ENCODE results near the gene AHI1. TPM values are rescaled to one million over a fixed set of nuclear protein-coding genes. Genes with fewer than 3 reads are reported as not detected.

AHI1 gene
- total RNA-seq, 1 donor from 2014 or later: 9.3 TPM

- Histone ChIP-seq H3K9me3 (replicated peaks) (peaks cover 55% of the 10 kb centered on the region), H3K36me3 (peaks cover 95% of the 10 kb centered on the region), H3K4me1 (no peaks in the 10 kb centered on the region), H3K27ac (replicated peaks) (no peak overlapping the region), H3K27me3 (ENCODE audit: low read depth) (no peaks in the 10 kb centered on the region), H3K4me3 (no peak overlapping the region)
- intact Hi-C loops (cut with micrococcal nuclease): no loop called here
- DNase-seq: no peak
- no peak for TF ChIP-seq CTCF (IDR thresholded peaks at IDR 0.05; ENCODE audit: borderline replicate concordance)
These were observed 15.7 kb downstream of the AHI1 start for GRCh38 chr6:135481783-135482369.

DNA sequence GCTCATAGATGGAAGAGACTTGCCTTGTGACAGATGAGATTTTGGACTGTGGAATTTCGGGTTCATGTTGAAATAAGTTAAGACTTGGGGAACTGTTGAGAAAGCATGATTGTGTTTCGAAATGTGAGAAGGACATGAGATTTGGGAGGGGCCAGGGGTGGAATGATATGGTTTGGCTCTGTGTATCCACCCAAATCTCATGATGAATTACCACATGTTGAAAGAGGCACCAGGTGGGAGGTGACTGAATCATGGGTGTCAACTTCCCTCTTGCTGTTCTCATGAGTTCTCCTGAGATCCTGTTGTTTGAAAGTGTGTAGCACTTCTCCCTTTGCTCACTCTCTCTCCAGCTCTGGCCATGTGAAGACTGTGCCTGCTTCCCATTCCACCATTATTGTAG lies 17.9 kb downstream of the AHI1 start:
- Histone ChIP-seq H3K36me3 (peaks cover 78% of the 10 kb centered on the region), H3K27ac (replicated peaks) (no peak overlapping the region), H3K27me3 (ENCODE audit: low read depth) (no peaks in the 10 kb centered on the region), H3K9me3 (replicated peaks) (peaks cover 53% of the 10 kb centered on the region), H3K4me1 (no peaks in the 10 kb centered on the region), H3K4me3 (no peak overlapping the region)
- TF ChIP-seq CTCF (IDR thresholded peaks at IDR 0.05; ENCODE audit: borderline replicate concordance): no peak
- intact Hi-C loops (cut with micrococcal nuclease): no loop called here
- no peak for DNase-seq

DNA sequence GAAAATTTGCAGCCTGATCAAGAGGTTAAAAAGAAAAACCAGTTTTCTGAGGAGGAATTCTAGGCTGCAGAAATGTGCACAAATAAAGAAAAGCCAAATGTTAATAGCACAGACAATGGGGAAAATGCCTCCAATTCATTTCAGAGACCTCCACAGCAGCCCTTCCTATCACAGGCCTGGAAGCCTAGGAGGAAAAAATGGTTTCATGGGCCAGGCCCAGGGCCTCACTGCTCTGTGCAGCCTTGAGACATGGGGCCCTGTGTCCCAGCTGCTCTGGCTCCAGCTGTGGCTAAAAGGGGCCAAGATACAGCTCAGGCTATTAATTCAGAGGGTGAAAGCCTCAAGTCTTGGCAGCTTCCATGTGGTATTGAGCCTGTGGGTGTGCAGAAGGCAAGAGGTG lies 18.9 kb downstream of the AHI1 start:
- H3K9me3 ChIP-seq (replicated peaks): peaks cover 45% of the 10 kb centered on the region
- peaks cover 72% of the 10 kb centered on the region for H3K36me3 ChIP-seq
- DNase-seq: no peak
- H3K27ac ChIP-seq (replicated peaks): no peak overlapping the region
- H3K4me1 ChIP-seq: no peaks in the 10 kb centered on the region
- intact Hi-C loops (cut with micrococcal nuclease): no loop called here
- no peak for TF ChIP-seq CTCF (IDR thresholded peaks at IDR 0.05; ENCODE audit: borderline replicate concordance)
- H3K4me3 ChIP-seq: no peak overlapping the region
- no peaks in the 10 kb centered on the region for H3K27me3 ChIP-seq (ENCODE audit: low read depth)

DNA sequence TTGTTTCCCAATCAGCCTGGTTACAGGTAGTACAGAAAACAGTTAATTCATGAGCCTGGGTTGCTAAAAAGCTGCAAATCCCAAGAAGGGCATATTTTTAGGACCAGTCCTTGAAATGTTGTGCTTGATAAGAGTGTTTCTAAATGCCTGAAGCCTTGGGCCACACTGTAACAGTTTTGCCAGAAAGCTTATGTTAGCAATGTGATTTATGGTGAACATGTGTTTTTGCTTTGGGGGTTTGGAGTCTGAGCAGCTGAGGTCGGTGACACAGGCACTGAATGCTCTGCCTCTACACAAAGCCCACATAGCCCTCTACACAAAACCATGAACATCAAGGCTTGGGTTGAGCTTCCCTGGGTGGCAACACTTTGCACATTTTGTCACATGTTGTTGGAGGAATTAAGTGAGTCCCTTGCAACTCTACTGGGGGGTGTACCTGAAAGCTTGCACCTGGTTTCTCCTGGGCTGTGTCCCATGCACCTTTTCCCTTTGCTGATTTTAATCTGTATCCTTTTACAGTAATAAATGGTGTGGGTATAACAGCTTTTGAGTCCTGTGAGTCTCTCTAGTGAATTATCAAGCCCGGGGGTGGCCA lies 22.2 kb downstream of the AHI1 start:
- Histone ChIP-seq H3K27me3 (ENCODE audit: low read depth) (no peaks in the 10 kb centered on the region), H3K4me1 (no peaks in the 10 kb centered on the region), H3K27ac (replicated peaks) (no peak overlapping the region), H3K9me3 (replicated peaks) (peaks cover 13% of the 10 kb centered on the region), H3K4me3 (no peak overlapping the region), H3K36me3 (peaks cover 39% of the 10 kb centered on the region)
- no peak for DNase-seq
- TF ChIP-seq CTCF (IDR thresholded peaks at IDR 0.05; ENCODE audit: borderline replicate concordance): no peak
- intact Hi-C loops (cut with micrococcal nuclease): no loop called here

- Histone ChIP-seq H3K27me3 (ENCODE audit: low read depth) (no peaks in the 10 kb centered on the region), H3K4me3 (no peak overlapping the region), H3K9me3 (replicated peaks) (peaks cover 8% of the 10 kb centered on the region), H3K36me3 (peaks cover 29% of the 10 kb centered on the region), H3K4me1 (no peaks in the 10 kb centered on the region), H3K27ac (replicated peaks) (no peak overlapping the region)
- intact Hi-C loops (cut with micrococcal nuclease): no loop called here
- DNase-seq: no peak
- TF ChIP-seq CTCF (IDR thresholded peaks at IDR 0.05; ENCODE audit: borderline replicate concordance): no peak
These were observed 23.2 kb downstream of the AHI1 start for GRCh38 chr6:135474362-135474761.

All from left ventricle myocardium inferior (tissue), 1 donor.